ENCODE data around the gene MGARP.

The MGARP gene

DNA sequence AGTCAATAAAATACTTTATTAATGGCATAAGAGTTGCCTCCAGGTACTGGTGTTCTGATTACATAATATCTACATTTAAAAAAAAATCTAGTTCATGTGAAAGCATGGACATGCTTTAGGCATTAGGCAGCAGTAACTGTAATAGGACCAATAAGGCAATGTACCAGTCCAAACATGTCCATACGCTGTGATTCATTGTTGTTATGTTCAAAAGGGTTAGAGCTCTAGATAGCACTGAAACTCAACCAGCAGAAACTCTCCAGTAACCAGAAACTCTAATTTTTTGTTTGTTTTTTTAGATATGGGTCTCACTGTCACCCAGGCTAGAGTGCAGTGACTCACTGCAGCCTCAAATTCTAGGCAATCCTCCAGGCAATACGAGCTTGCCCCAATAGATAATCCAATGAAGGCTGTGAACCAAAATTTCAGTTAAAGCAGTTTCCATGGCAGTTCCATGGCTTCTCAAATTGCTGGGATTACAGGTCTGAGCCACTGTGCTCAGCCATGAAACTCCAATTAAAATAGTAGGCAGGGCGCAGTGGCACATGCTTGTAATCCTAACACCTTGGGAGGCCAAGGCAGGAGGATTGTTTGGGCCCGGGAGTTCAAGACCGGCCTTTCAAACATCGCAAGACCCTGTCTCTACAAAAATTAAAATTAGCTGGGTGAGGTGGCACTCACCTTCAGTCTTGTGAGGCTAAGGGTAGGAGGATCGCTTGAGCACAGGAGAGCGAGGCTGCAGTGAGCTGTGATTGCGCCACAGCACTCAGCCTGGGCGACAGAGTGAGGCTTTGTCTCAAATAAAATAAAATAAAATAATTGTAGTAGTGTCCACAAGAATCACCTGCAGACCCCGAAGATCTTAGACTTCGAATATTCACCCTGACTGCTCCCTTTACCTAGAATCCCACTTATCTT is 36.3 kb downstream of the MGARP start:
- DNase-seq (ENCODE audit: low read depth) = peak; percentile 98

DNA sequence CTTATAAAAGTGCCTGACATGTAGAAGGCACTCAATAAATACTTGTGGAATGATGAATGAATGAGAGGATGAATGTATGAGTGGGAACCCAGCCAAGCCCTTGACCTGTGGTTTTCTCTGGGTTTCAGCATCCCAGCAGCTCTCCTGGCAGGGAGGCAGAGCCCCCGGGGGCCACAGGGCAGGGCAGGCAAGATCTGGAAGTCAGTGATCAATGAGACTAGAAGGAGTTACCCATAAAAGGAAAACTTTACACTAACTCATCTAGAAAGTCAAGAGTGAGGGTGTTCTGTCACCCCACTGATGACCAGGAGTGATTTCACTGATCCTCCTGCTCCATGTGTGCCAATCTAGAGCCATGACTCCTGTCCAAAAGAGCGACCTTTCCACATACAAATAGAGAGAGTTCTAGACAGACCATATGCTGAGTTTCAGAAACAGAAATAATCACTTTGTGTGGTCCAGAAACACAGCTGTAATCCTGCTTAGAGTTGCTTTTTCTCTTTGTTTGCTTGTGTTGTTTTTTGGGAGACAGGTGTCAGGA is 37.4 kb downstream of the MGARP start:
- peak; percentile 63 for DNase-seq (ENCODE audit: low read depth)

GRCh38 chr4:139241784-139242151 is 38.3 kb downstream of the MGARP start:
- DNase-seq (ENCODE audit: low read depth) = no peak

GRCh38 chr4:139241086-139241783 is 38.8 kb downstream of the MGARP start:
- no peak for DNase-seq (ENCODE audit: low read depth)

GRCh38 chr4:139239127-139239772 is 40.8 kb downstream of the MGARP start:
- no peak for DNase-seq (ENCODE audit: low read depth)

GRCh38 chr4:139234253-139234652 is 45.8 kb downstream of the MGARP start:
- DNase-seq (ENCODE audit: low read depth) = no peak

DNA sequence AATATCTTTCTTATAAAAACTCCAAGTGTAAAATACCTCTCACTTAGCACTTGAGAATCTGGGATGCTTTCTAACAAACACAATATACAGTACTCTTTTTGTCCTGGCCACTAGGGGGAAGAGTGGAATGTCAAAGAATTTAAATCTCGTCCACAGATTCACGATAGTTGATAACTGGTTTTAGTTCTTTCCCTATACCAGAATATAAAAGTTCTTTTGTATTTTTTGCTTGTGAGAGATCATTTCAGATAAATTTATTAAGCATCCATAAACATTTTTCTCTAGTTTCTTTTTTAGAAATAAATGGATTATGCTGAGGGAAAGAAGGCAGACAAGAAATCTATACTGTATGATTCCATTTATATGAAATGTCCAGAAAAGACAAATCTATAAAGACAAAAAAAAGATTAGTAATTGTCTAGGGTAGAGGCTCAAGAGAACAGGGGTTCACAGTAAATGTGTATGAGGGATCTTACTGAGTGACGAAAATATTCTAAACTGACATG is 50.4 kb downstream of the MGARP start:
- peak; percentile 45 for DNase-seq (ENCODE audit: low read depth)

DNA sequence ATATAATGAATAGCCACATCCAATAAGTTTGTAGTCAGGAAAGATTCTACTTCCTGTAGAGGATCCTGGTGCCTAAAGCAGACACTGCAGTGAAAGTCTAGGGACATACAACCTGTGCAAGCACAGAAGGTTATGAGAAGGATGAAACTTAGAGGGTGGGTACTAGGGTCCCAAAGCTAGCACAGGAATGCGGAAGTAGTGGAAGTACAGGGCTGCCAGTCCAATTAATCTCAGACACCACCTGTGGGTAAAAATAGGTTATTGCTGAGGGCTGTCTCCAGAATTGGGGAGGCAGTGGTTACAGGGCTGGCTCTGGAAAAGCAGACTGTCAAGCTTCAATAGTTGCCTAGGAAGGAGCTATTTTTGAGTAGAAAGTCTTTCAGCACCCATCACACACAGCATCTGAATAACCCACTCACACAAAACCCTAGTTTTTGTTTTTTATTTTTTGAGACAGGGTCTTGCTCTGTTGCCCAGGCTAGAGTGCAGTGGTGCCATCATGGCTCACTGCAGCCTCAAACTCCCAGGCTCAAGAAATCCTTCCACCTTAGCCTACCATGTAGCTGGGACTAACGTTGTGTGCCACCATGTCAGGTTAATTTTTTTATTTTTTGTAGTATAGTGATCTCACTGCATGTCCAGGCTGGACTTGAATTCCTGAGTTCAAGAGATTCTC is 52.2 kb downstream of the MGARP start:
- DNase-seq (ENCODE audit: low read depth) = no peak

DNA sequence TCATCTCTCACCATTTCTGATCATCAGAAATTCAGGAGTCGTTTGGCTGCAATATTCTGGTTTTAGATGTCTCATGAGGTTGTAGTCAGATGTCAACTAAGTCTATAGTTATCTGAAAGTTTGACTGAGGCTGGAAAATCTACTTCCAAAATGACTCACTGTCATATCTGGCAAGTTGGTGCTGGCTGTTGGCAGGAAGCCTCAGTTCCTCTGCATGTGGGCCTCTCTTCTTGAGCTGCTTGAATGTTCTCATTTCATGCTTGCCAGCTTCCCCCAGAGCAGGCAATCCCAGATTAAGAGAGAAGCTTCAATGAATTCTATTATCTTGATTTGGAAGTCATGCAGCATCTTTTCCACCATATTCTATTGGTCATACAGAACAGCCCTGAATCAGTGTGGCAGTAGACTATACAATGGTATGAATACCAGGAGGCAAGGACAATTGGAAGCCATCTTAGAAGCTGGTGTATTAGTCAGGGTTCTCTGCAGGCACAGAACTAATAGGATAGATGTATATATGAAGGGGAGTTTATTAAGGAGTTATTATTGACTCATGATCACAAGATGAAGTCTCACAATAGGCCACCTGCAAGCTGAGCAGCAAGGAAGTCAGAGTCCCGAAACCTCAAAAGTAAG is 56.2 kb downstream of the MGARP start:
- peak; percentile 64 for DNase-seq (ENCODE audit: low read depth)

- DNase-seq (ENCODE audit: low read depth) = no peak
Observed at GRCh38 chr4:139222215-139222614, 57.8 kb downstream of the MGARP start.

GRCh38 chr4:139221687-139222086 is 58.3 kb downstream of the MGARP start:
- no peak for DNase-seq (ENCODE audit: low read depth)

DNA sequence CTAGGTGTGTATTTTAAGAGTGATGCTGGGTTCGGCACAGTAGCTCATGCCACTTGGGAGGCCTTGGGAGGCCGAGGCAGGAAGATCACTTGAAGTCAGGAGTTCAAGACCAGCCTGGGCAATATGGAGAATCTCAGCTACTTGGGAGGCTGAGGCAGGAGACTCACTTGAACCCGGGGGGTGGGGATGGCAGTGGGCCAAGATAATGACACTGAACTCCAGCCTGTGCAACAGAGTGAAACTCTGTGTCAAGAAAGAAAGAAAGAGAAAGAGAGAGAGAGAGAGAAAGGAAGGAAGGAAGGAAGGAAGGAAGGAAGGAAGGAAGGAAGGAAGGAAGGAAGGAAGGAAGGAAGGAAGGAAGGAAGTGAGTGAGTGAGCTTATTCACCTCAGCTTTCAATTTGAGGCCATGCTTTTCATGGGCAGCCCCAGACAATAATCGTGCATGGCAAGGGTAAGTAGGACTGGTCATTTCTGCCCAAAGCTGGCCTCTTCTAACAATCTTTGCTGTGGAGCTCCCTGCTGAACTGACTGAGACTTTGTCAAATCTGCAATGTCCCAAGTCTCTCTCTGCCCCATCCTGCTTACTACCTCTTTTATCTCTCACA is 60.5 kb downstream of the MGARP start:
- DNase-seq (ENCODE audit: low read depth) = no peak
